SHP77 (cell line): ENCODE results near the gene GYPB.
"Not testable (repeated sequence)": the region's sequence is repeated elsewhere in the genome, so short reads cannot be mapped to it uniquely, and the experiment has no call there.

Experiments
- DNase-seq, 2 experiments: peaks; one replicate each; lab custom pipeline; 2025; lab: John Stamatoyannopoulos, UW

Gene GYPB

GRCh38 chr4:144019277-144019676, at the start of gene GYPB:
TSS of gene GYPB (minus strand) at chr4:144019380. CDS start at chr4:144019287, 93 bp downstream.
- not testable (repeated sequence) for DNase-seq

- not testable (repeated sequence) for DNase-seq
Observed at GRCh38 chr4:144061556-144061955, 42.4 kb upstream of the GYPB start.

DNA sequence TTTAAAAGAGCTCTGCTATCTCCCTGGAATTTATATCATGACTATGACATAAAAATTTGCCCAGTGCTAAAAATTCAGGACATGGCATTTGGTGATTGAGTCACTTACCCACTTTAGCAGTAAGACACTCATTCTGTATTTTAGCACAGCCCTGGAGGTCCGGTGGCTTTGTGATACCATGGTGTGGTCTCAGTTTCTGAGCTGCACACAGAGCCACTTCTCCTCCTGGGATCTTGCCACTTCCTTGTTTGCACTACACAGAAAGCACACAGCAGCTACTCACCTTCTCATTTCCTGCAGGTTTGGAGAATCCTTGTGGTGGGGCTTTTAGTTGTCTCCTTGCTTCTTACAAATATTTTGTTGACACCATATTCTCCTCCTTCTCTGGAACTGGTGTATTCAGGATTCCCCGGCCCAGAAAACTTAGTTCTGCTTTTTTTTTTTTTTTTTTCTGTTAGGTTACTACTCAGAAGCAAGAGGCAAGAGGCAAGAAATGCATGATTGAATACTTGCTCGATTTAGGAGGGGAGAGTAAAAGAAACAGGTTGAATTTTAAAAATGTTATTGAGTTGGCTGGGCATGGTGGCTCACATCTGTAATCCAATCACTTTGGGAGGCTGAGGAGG, 41.2 kb upstream of the GYPB start:
- DNase-seq = not testable (repeated sequence)

DNA sequence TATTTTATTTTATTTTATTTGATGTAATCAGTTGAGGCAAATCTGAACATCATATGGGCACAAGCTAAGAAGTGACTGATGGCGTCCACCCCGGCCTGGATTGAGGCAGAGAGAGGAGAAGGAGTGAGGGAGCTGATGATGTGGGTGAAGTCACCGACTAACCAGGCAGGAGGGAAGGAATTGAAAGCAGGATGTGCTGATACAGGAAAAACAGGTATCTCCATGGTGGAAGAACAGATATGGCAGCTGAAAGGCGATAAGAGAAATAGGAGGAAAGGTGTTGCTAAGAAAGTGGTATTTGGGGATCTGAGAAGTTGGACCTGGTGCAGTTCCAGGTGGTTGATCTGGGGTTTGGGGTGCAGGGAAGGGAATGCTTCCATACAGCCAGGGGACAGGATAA, 37.6 kb upstream of the GYPB start:
- no peak for DNase-seq

GRCh38 chr4:144055336-144055735, 36.2 kb upstream of the GYPB start:
- not testable (repeated sequence) for DNase-seq

- not testable (repeated sequence) for DNase-seq
Observed at GRCh38 chr4:144051494-144051893, 32.3 kb upstream of the GYPB start.

GRCh38 chr4:144050631-144051030, 31.5 kb upstream of the GYPB start:
- not testable (repeated sequence) for DNase-seq

DNA sequence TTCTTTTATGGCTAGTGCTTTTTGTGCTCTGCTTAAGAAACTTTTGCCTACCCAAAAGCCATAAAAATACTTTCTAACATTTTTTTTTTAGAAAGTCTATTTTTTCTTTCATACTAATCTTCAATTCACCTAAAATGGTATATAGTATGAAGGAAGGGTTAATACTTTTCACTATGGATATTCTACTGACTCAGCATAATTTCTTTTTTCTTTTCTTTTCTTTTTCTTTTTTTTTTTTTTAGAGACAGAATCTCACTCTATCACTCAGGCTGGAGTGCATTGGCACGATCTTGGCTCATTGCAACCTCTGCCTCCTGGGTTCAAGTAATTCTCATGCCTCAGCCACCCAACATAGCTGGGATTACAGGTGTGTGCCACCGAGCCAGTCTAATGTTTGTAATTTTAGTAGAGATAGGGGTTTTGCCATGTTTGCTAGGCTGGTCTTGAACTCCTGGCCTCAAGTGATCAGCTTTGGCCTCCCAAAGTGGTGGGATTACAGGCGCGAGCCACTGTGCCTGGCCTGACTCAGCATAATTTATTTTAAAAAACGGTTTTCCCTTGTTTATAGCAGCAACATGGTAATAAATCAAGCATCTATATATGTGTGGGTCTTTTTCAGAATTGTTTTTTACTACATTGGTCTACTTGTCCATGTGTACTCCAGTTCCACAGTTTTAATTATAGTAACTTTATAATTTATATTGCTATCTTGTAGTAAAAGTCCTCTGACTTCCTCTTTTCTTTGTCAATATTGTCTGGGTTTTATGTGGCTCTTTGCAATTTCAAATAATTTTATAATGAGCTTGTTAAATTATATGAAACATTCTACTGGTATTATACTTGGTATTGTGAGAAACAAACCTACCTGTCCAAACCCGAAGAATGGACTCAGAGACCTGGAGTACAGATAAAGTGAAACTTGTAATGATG, 30.6 kb upstream of the GYPB start:
- DNase-seq = not testable (repeated sequence)

- not testable (repeated sequence) for DNase-seq
Observed at GRCh38 chr4:144044936-144045335, 25.8 kb upstream of the GYPB start.

- DNase-seq = not testable (repeated sequence)
Observed at GRCh38 chr4:144032580-144032979, 13.4 kb upstream of the GYPB start.

DNA sequence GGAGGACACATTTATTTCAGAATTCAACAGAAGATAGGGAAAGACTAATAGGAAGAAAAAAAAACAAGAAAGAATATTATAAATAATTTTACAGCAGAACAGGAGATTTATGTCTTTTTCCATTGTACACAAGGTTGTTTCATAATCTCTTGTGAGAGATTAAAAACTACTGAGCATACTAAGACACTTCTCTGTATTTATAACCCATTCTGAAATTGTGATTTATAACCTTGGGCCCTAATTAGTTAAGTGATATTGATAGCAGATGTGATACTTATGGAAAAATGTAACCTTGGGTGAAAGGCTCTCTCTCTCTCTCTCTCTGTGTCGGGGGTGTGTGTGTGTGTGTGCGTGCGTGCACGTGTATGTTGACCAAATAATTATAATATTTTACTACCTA, 12.7 kb upstream of the GYPB start:
- DNase-seq = not testable (repeated sequence)

DNA sequence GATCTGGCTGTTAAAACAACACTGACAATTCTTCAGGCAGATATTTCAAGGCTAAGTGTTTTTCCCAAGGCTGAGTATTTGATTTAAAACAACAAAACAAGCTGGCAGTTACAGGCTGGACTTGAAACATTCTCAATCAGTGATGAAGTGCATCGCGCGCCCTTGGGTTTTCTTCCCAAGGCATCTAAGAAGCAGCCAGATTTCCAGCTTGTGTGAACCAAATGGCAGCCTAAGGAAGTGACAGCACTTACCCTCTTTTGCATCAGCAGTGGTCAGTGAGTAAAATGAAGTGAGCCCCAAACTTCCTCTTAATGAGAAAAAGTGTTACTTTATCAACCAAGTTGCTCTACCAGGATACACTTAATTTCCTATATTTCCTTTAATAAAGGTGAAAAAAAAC, 12.2 kb upstream of the GYPB start:
- DNase-seq = not testable (repeated sequence)

DNA sequence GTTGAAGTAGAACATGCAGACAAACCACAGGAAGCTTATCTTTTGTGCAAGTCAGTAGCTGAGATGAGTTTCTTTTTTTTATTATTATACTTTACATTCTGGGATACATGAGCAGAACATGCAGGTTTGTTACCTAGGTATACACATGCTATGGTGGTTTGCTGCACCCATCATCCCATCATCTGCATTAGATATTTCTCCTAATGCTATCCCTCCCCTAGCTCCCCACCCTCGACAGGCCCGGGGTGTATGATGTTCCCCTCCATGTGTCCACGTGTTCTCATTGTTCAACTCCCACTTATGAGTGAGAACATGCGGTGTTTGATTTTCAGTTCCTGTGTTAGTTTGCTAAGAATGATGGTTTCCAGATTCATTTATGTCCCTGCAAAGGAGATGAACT, 11.5 kb upstream of the GYPB start:
- DNase-seq = not testable (repeated sequence)

DNA sequence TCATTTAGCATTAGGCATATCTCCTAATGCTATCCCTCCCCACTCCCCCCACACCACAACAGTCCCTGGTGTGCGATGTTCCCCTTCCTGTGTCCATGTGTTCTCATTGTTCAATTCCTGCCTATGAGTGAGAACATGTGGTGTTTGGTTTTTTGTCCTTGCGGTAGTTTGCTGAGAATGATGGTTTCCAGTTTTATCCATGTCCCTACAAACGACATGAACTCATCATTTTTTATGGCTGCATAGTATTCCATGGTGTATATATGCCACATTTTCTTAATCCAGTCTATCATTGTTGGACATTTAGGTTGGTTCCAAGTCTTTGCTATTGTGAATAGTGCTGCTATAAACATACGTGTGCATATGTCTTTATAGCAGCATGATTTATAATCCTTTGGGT, 7.5 kb upstream of the GYPB start:
- DNase-seq = not testable (repeated sequence)

- DNase-seq = not testable (repeated sequence)
Observed at GRCh38 chr4:144024399-144025053, 5.3 kb upstream of the GYPB start.

GRCh38 chr4:144022772-144023400, 3.7 kb upstream of the GYPB start:
- DNase-seq = not testable (repeated sequence)

DNA sequence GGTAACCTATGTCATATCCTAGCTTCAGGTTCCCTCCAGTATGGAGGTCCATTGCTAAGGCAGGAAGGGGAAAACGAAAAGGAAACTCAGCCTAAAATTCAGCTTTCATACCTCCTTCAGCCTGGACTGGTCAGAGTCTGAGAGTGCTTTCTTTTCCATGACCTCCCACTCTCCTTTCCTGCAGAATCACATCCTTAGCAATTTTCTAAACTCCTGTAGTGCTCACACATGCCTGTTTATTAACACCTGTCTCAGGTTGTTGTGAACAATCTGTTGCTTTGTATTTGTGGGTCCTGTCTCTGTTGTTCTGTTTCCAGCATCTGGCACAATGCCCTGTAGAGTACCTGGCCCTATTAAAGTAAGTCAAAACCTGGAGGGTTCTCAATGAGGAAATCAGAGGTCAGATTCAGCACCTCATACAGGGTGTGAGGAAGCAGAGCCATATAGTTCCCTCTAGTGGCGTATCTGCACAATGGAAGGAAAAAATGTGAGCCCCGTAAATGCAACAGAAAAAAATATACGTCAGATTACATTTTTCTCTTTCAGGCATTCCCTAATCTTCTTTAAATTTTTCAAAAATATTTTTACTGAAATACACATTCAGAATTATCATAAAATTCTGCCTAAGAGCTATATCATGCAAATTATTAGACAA, 2.3 kb upstream of the GYPB start:
- DNase-seq = not testable (repeated sequence)

DNA sequence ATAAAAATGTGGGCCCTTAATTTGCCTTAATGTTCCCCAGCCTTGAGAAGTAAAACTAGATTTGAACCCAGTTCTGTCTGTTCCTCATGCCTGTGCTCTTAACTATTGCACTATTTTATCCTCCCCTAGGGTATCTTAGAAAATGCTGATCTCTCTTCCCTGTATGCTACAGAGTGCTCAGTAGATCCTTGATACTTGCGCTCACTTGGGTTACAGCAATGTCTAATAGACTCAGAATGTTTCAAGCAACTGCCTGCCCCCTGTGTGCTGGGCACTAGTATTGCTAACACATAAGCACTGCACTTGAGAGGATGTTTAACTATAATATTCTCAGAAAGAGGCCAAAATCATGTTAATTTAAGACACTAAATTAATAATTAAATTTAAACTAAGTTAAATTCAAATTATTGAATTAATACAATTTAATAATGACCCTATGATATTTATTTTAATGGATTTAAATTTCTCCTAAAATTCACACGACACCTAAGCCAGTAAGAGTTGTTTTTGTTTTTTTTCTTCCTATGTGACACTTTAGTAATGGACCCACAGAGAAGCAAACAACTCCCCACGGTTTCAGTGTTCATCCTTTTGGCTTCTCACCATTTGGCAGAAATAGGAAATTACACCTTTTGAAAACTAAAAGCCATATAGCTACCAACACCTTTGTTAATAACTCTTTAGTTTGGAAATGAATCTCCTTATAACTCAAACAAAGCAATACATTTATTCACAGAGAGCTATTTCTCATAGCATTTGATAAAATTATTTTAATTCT, 768 bp downstream of the GYPB start:
- not testable (repeated sequence) for DNase-seq

- not testable (repeated sequence) for DNase-seq
Observed at GRCh38 chr4:144017271-144017670, 1.9 kb downstream of the GYPB start.

- not testable (repeated sequence) for DNase-seq
Observed at GRCh38 chr4:144016057-144016605, 3.0 kb downstream of the GYPB start.
